HG03571 (cell line): ENCODE data around the gene HSF2BP.
A peak's percentile ranks its signal among the peaks of the same experiment; 100 is the strongest.
"Not testable (repeated sequence)": the region's sequence is repeated elsewhere in the genome, so short reads cannot be mapped to it uniquely, and the experiment has no call there.

Experiments used
- ATAC-seq: cut with Tn5 transposase; IDR thresholded peaks from one replicate; pipeline ENCODE4 v1.9.1; 2021; ENCODE audit not compliant: unreplicated experiment

HSF2BP gene

DNA sequence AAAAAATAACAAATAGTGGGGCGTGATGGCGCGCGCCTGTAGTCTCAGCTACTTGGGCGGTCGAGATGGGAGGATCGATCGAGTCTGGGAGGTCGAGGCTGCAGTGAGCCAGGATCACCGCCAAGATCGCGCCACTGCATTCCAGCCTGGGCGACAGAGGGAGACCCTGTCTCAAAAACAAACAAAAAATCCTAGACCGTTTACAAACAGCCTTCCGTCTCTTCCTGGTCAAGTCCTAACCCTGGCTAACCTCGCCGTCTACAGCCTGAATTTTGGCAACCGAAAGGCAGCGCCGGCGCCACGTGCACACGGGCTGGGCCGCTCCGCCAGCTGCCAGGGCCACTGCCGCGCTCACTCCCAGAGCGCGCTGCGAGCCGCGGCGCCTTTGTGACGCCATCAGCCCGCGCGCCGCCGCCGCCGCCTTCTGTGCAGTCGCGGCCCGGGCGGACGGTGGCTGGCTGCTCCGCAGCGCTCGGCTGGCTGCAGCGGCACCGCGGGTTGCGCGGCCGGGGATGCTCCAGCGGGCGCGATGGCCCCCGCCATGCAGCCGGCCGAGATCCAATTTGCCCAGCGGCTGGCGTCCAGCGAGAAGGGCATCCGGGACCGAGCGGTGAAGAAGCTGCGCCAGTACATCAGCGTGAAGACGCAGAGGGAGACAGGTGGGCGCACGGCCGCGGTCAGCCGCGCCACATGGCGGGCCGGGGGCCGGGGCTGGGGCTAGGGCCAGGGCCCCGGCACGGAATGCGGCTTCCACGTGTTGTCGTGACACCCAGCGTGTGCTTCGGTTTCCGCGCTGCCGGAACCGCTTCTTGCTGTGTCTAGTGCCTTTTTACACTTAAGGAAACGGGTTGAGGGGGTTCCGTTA, at the start of gene HSF2BP, which contains the start of gene RRP1B:
HSF2BP (minus strand) TSS at position 353 of the 865 bp plus-strand sequence. CDS start 1,392 bp downstream, outside the sequence.
RRP1B (plus strand) TSS at position 425 of the 865 bp plus-strand sequence; CDS start at position 530, 105 bp downstream.
- ATAC-seq = peak; percentile 59

GRCh38 chr21:43708745-43709381, 49.6 kb upstream of the HSF2BP start:
- ATAC-seq = no peak

- ATAC-seq = no peak
These were observed 48.2 kb upstream of the HSF2BP start for GRCh38 chr21:43707462-43707861.

DNA sequence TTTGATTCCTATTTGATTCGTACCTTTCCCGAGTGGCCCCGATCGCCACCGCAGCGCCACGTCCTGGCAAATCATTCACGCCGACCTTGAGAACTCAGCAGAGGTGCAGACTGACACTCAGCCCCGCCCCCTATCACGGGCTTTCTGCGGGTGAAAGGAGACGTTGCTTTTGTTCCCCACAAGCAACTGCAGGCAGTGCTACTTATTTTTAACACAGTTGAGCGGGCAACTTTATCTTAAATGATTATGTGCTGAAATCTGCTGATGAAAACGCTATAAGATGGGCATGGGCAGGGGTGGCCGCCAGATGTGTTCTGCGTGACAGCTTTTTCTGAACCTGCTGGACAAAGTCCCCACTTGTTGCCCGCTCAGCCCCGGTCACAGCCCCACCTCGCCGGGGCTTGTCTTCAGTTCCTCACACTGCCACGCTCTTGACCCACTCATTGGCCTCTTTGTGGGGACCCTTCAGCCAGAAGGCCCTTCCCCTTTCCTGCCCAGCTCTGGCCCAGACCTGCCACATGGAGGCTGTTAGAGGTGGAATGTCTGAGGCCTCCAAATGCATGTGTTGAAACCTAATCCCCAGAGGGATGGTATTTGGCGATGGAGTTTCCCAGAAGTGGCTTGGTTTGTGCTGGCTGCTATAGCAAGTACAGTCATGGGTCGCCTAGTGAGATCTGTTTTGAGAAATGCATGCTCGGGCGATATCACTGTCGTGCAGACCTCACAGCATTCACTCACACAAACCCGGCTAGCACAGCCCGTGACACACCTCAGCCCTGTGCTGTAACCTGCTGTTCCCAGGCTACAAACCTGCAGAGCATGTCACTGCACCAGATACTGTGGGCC, 44.0 kb upstream of the HSF2BP start:
- ATAC-seq = no peak

- no peak for ATAC-seq
These were observed 43.4 kb upstream of the HSF2BP start for GRCh38 chr21:43702785-43703034.

DNA sequence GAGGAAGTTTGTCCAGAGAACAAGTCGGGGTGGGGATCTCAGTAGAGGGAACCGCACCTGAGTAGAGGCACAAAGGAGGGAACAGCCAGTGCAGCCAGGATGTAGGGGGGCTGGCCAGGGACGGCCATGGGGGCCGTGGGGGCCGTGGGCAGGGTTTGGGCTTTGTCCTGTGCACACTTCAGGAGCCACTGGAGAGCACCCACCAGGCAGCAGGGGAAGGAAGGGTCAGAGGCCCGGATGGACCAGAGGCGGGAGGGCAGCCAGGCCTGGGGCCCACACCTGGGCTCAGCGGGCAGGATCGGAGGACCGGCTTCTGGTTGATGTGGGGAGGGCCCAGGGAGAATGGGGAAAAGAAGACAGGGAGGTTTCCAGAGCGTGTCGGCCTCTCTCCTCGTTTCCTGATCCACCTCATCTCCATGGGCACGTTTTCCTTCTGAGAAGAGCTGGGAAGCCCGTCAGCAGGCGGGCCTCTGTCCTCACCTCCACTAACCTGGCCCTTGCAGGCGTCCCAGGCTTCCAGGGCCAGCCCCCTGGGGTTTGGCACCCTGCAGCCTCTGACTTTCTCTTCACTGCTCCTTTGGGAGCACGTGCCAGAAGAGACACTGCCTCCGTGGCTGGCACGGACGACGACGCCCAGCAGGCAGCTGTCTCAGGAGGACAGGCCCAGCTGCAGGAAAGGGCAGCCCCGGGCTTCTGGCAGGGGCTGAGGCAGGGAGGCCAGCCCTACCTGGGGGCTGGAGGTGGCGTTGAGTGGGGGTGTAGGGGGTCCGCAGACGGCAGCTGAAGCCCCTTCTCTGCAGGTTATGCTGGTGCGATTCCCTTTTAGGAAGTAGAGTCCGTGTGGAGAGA, 42.9 kb upstream of the HSF2BP start:
- no peak for ATAC-seq

- ATAC-seq = no peak
These were observed 40.8 kb upstream of the HSF2BP start for GRCh38 chr21:43699933-43700599.

DNA sequence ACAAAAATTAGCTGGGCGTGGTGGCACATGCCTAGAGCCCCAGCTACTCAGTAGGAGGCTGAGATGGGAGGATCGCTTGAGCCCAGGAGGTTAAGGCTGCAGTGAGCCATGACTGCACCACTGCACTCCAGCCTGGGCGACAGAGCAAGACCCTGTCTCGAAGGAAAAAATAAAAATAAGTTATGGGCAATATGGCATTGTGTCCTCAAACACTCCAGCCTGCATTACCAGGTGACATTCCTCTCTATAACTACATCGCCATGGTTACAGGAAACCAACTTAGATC, 40.1 kb upstream of the HSF2BP start:
- not testable (repeated sequence) for ATAC-seq

GRCh38 chr21:43697758-43698643, 38.7 kb upstream of the HSF2BP start:
- ATAC-seq = no peak

- ATAC-seq = no peak
These were observed 36.9 kb upstream of the HSF2BP start for GRCh38 chr21:43696214-43696613.

DNA sequence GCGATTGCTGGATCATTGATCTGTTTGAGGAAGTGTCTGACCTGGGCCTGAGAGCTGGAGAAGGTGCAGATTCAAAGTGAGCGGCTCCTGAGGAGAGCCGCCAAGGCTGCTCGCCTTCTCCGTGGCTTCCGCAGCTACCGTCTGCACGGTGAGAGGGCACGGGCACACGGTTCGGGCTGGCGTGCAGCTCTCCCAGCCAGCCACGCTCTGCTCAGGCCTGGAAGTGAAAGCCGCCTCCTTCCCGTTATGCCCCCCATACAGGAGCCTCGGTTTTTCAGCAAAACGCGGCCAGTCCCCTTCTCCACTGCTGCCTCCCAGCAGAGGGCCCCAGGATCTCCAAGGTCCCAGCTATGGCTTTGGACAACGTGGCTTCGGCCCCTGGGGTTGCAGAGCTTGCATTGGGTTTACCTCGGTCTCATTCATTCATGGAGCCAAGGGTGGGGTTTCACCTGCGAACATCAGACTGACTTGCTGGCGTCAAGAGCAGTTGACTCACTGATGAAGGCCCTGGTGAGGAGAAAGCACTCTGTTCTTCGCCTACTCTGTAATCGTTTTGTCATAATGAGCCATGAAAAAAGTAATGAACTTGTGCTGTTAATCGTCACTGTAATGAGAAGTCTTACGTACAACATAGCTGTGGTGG, 35.3 kb upstream of the HSF2BP start:
- no peak for ATAC-seq

GRCh38 chr21:43693981-43694380, 34.7 kb upstream of the HSF2BP start:
- no peak for ATAC-seq

GRCh38 chr21:43692949-43693348, 33.7 kb upstream of the HSF2BP start:
- no peak for ATAC-seq

GRCh38 chr21:43691801-43692200, 32.5 kb upstream of the HSF2BP start:
- no peak for ATAC-seq

DNA sequence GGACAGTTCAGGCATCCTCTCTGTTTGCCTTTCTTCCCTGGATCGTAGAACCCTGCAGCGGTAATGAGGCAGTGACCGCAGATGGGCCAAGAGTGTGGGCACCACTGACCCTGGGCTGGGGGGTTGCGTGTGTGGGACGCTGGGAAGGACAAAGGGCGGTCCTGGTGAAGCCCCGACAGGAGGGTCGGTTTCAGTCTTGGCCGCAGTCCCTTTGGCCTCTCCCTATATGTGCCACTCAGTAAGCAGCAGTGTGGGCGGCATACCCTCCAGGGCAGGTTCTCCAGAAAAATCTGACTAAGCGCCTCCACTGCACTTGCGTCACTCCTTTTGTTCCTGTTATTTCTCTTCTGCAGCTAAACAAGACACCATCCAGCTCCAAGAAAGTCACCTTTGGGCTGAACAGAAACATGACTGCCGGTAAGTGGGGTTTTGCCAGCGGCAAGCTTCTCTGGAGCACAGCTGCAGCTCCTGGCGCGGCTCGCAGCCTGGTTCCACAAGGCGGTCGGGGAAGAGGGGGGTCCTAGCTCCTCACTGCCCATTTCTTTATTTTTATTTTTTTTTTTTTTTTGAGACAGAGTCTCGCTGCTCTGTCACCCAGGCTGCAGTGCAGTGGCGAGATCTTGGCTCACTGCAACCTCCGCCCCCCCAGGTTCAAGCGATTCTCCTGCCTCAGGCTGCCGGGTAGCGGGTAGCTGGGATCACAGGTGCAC, 32.0 kb upstream of the HSF2BP start:
- ATAC-seq = no peak

DNA sequence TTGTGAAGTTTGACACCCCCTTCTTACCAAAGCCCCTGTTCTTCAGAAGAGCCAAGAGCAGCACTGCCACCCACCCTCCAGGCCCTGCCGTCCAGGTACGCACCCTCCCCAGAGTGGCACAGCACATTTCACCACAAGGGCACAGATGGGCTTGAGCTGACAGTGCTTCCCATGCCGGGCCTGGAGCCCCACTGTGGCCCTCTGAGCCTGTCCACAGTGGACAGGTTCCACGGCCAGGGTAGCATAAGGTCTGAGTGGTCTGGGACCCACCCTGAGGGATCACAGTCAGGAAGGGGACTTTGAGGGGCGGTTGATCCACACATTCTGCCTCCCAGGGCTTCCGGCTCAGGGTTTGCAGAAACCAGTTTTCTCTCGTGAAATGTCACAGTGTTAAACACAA, 31.1 kb upstream of the HSF2BP start:
- ATAC-seq = no peak

- ATAC-seq = no peak
These were observed 30.5 kb upstream of the HSF2BP start for GRCh38 chr21:43689556-43690337.
